ENCODE data around the gene FOXO6.

DNA sequence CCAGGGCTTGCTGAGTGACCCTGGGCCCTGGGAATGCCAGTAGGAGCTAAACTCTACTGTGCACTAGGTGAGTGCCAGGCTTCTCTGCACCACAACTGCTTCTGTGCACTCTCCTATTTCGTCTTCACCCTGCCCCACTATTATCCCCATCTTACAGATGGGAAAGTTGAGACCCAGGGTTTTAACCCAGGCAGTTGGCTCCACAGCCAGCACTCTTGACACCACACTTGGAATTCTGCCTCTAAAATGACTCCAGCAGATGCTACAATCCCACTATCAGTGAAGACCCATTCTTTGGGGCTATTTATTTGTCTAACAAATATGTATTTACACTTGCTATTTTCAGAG lies 56.1 kb downstream of the FOXO6 start:
- TF ChIP-seq, protein P1, sequence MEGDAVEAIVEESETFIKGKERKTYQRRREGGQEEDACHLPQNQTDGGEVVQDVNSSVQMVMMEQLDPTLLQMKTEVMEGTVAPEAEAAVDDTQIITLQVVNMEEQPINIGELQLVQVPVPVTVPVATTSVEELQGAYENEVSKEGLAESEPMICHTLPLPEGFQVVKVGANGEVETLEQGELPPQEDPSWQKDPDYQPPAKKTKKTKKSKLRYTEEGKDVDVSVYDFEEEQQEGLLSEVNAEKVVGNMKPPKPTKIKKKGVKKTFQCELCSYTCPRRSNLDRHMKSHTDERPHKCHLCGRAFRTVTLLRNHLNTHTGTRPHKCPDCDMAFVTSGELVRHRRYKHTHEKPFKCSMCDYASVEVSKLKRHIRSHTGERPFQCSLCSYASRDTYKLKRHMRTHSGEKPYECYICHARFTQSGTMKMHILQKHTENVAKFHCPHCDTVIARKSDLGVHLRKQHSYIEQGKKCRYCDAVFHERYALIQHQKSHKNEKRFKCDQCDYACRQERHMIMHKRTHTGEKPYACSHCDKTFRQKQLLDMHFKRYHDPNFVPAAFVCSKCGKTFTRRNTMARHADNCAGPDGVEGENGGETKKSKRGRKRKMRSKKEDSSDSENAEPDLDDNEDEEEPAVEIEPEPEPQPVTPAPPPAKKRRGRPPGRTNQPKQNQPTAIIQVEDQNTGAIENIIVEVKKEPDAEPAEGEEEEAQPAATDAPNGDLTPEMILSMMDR (IDR thresholded peaks at IDR 0.05): peak in 1 of 5 experiments; percentile 30
- TF ChIP-seq EP300 (IDR thresholded peaks at IDR 0.05; ENCODE audit: low read depth) (no peak), POLR2A (IDR thresholded peaks at IDR 0.05) (no peak), POLR2AphosphoS5 (IDR thresholded peaks at IDR 0.05) (no peak)

Measured in transverse colon (tissue), 4 donors.